Small intestine (tissue), 7 donors: ENCODE measurements around the gene RPGRIP1. TPM values are rescaled to one million over a fixed set of nuclear protein-coding genes. Genes with fewer than 3 reads are reported as not detected.
"Not testable (repeated sequence)": the region's sequence is repeated elsewhere in the genome, so short reads cannot be mapped to it uniquely, and the experiment has no call there.

Experiments used
- DNase-seq, 2 donors: peaks; one replicate each; pipeline versions ENCODE4 v3.0.0 to v3.0.0-alpha.2; 2013
- FAIRE-seq: peaks from 2 replicates; lab custom pipeline; 2012; peaks lifted over from hg19 to GRCh38; lab: Jason Lieb, UNC
- H3K27ac ChIP-seq, 3 donors: one replicate each; pipeline ENCODE4 v1.5.1; 2013; ENCODE audit warnings: low read length in 2 of 3, mild to moderate bottlenecking in 2 of 3, control low read depth in 1 of 3, inconsistent platforms in 1 of 3, low read depth in 1 of 3, moderate library complexity in 1 of 3
- H3K27me3 ChIP-seq, 3 donors: one replicate each; pipeline ENCODE4 v1.6.1; 2013; ENCODE audit warnings: low read length in 3 of 3, inconsistent platforms in 1 of 3; ENCODE audit not compliant: control insufficient read depth in 3 of 3, insufficient read depth in 3 of 3
- H3K36me3 ChIP-seq, 3 donors: one replicate each; pipeline ENCODE4 v1.6.1; 2013; ENCODE audit warnings: low read length in 3 of 3, inconsistent platforms in 1 of 3, low read depth in 1 of 3, mild to moderate bottlenecking in 1 of 3, moderate library complexity in 1 of 3; ENCODE audit not compliant: control insufficient read depth in 3 of 3, insufficient read depth in 2 of 3
- H3K4me1 ChIP-seq, 3 donors: one replicate each; pipeline ENCODE4 v1.6.1; 2013; ENCODE audit warnings: low read length in 2 of 3, inconsistent platforms in 1 of 3, low read depth in 1 of 3, mild to moderate bottlenecking in 1 of 3, moderate library complexity in 1 of 3; ENCODE audit not compliant: control insufficient read depth in 3 of 3, insufficient read depth in 2 of 3
- H3K4me3 ChIP-seq, 3 donors: one replicate each; pipeline ENCODE4 v1.5.1; 2013; ENCODE audit warnings: low read length in 3 of 3, control low read depth in 1 of 3, inconsistent platforms in 1 of 3, low read depth in 1 of 3, mild to moderate bottlenecking in 1 of 3, moderate library complexity in 1 of 3
- H3K9me3 ChIP-seq, 2 donors: one replicate each; pipeline ENCODE4 v1.6.1; 2013; ENCODE audit warnings: low read depth in 1 of 2, low read length in 1 of 2; ENCODE audit not compliant: control insufficient read depth in 2 of 2, insufficient read depth in 1 of 2
- WGBS, 3 donors: extraction: QIAGEN DNeasy Blood & Tissue Kit; methylation state at CpG; one replicate each; pipeline ENCODE4 v1.1.7; 2013; 5-methylcytosine and 5-hydroxymethylcytosine counted together
- polyA plus RNA-seq, 4 donors: library from polyadenylated mRNA; stranded (reverse) in 3 of 4; unstranded in 1 of 4; fragments of 200-250 nt in 3 of 4; fragments of 120-200 nt in 1 of 4; gene quantifications; one replicate each; pipeline versions ENCODE4 v1.2.1 to v1.2.3, GENCODE V29; 2013
- donor health status: healthy with polysubstance abuse.
- donor health status: control.
- donor health status: control.
- donor health status: Bipolar disorder and iron deficiency.
- donor health status: healthy.

RPGRIP1 gene
- polyA plus RNA-seq, 4 donors: 0.44 to 0.73 TPM; not detected in 2

DNA sequence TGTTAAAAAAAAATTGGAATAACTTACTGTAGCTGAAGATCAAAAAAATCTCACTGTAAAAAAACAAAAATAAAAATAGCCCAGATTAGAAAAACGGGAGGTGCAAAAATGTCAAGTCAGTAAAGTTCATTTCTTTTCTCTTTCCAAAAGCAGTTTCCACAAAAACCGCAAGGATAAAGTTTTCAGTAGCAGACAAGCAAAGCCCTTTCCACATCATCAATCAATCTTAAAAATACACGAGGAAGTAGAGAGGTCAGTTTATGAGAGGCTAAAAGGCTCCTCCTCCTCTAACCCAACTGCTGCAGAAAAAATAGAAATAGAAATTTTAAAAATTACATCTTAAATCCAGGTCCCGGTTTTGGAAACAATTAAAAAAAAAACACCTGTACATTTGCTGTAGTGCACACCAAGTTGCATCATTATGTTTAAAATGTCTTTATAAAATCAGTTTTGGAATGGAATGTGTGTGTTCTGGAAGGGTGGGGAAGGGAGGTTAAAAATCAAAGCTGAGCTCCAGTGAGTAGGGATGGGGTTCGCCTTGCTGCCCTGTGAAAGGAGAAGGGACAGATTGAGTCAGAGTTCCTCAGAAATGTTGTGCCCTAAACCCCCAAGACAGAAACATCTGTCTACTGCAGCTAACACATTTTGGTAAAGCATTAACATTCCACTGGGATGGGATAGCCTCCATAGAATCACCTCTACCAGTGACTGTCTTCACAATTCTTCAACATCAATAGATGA is 16.4 kb upstream of the RPGRIP1 start:
- 14 to 24% (median 16%) methylated on average over 5 of the region's 5 CpGs for WGBS, 3 donors
- no peak for DNase-seq
- H3K4me1 ChIP-seq: peaks cover 0 to 16% (median 3%) of the 10 kb centered on the region in 3 donors
- H3K4me3 ChIP-seq: no peak overlapping the region
- H3K27me3 ChIP-seq: no peaks in the 10 kb centered on the region
- peak overlapping the region in 1 of 3 donors; percentile 32 for H3K27ac ChIP-seq
- H3K36me3 ChIP-seq: peaks cover 7 to 37% (median 15%) of the 10 kb centered on the region in 3 donors
- no peak for FAIRE-seq
- H3K9me3 ChIP-seq: no peaks in the 10 kb centered on the region

DNA sequence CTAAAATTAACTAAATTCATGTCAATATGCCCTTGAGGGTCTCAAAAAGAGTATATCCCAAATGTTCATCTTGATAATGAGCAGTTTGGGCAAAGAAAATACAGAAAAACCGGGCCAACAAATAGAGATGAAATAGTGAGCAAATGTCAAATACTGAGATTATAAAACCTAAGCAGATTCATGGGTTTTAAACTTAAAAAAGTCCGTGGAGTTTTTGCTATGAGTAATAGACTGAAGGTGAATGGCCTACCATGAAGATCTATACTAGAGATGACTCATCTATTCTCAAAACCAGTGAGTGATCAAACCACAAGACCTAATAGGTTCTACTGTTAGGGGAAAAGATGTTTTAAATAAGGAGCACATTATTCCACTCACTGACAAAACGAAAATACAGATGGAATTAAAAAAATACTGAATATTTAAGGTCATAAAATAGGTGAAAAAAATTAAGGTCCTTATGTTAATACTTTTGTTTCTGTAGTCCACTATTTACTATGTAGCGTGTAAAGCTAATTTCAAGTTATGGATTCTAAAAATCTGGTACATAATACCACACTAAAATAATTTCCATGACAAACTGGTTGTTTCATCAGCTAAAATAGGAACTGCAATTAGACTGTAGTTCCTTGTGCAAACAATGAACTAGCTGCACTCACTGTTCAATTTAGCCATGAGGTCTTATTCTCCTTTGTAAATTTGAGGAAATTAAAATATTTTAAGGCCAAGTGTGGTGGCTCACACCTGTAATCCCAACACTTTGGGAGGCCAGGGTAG is 15.7 kb upstream of the RPGRIP1 start:
- H3K4me3 ChIP-seq: no peak overlapping the region
- no peaks in the 10 kb centered on the region for H3K9me3 ChIP-seq
- DNase-seq: peak in 1 of 2 donors; percentile 39
- peaks cover 7 to 37% (median 8%) of the 10 kb centered on the region in 3 donors for H3K36me3 ChIP-seq
- H3K4me1 ChIP-seq: peaks cover 0 to 16% (median 3%) of the 10 kb centered on the region in 3 donors
- WGBS, 3 donors: 27 to 37% (median 30%) methylated on average over 4 of the region's 4 CpGs
- no peak for FAIRE-seq
- H3K27ac ChIP-seq: peak overlapping the region in 1 of 3 donors; percentile 40
- H3K27me3 ChIP-seq: no peaks in the 10 kb centered on the region

DNA sequence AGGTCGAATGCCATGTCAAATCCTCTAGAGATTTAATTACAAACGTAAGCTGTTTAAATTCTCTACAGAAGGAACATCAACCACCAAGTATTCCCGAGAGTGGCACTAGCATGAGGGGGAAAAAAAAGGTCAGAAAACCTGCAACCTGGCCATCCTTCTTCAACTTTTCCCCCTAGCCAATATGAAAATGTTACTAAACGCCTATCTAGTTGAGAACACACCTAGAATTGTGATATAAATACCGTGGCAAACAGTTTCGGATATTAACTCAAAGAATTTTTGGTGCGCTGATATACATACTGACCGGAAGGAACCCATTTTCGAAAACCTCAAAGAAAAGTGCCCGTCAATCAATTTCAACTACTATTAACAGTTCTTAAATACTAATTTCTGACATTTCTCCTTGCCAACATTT is 12.4 kb upstream of the RPGRIP1 start:
- H3K36me3 ChIP-seq: peaks cover 2 to 21% (median 5%) of the 10 kb centered on the region in 3 donors
- WGBS, 3 donors: 1 to 2% (median 1%) methylated on average over 10 of the region's 10 CpGs
- H3K9me3 ChIP-seq: no peaks in the 10 kb centered on the region
- peak overlapping the region; percentile 11 to 54 (median 24) for H3K27ac ChIP-seq
- peaks cover 0 to 19% (median 6%) of the 10 kb centered on the region in 3 donors for H3K4me1 ChIP-seq
- H3K4me3 ChIP-seq: peak overlapping the region in 2 of 3 donors; percentile 83 to 96
- no peak for FAIRE-seq
- H3K27me3 ChIP-seq: no peaks in the 10 kb centered on the region
- peak in 1 of 2 donors; percentile 32 for DNase-seq

GRCh38 chr14:21267886-21268616 is 11.8 kb upstream of the RPGRIP1 start:
- H3K27me3 ChIP-seq: no peaks in the 10 kb centered on the region
- peak overlapping the region in 2 of 3 donors; percentile 96 to 97 for H3K27ac ChIP-seq
- no peak for FAIRE-seq
- no peaks in the 10 kb centered on the region for H3K9me3 ChIP-seq
- peaks cover 0 to 19% (median 1%) of the 10 kb centered on the region in 3 donors for H3K36me3 ChIP-seq
- H3K4me1 ChIP-seq: peaks cover 0 to 17% (median 5%) of the 10 kb centered on the region in 3 donors
- H3K4me3 ChIP-seq: peak overlapping the region; percentile 83 to 97 (median 96)
- WGBS, 3 donors: 0 to 1% (median 1%) methylated on average over 16 of the region's 16 CpGs
- peak; percentile 31 to 58 for DNase-seq

DNA sequence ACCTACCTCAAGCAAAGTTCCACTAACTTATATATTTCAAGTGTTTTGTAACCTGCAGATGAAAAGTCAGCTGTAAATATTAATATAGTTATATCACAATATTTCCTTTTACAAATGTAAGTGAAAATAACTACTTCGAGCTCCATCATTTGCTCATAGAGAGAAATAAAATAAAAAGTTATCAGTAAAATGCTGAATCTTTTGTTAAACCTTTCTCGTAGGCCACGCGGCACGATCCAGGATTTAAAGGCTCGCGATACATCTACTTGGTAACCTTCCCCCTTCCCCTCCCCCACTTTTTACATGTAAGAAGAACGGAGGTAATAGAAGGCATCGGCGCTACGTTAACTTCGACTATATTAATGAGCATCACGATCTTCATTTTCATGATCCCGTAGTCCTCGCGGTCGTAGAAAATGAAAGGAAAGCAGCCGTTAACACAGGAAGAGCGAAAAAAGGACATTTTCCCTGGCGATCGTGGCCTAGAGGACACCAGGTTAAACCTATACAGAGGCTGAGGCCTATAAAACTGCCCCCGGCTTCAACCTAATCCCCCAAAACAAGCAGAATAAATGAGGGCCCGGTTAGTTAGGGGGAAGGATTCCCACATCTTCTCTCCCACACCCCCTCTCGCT is 11.1 kb upstream of the RPGRIP1 start:
- H3K4me1 ChIP-seq: peaks cover 0 to 11% (median 5%) of the 10 kb centered on the region in 3 donors

GRCh38 chr14:21269252-21270046 is 10.4 kb upstream of the RPGRIP1 start, which contains the start of gene HNRNPC:
Gene HNRNPC, minus strand, starts transcription at chr14:21269442. Its CDS starts 35,249 bp downstream, at chr14:21234193.
- Histone ChIP-seq H3K27ac (peak within 1 kb of the TSS; percentile 89 to 97 (median 96)), H3K4me1 (peaks cover 0 to 10% (median 5%) of the 10 kb centered on the region in 3 donors), H3K9me3 (no peaks in the 10 kb centered on the region), H3K36me3 (peaks cover 0 to 16% (median 0%) of the 10 kb centered on the region in 3 donors), H3K27me3 (no peaks in the 10 kb centered on the region), H3K4me3 (peak within 1 kb of the TSS; percentile 83 to 97 (median 96))
- peak; percentile 100 for DNase-seq
- 0% methylated on average over 47 to 49 of the region's 49 CpGs for WGBS, 3 donors
- FAIRE-seq: peak; percentile 81

More for the DNA sequence above, 11.1 kb upstream of the RPGRIP1 start:
- 0 to 1% (median 0%) methylated on average over 23 to 24 of the region's 24 CpGs for WGBS, 3 donors
- peak overlapping the region; percentile 83 to 97 (median 96) for H3K4me3 ChIP-seq
- no peaks in the 10 kb centered on the region for H3K27me3 ChIP-seq
- DNase-seq (peak; percentile 51 to 75), FAIRE-seq (no peak)
- peak overlapping the region; percentile 89 to 97 (median 96) for H3K27ac ChIP-seq
- H3K36me3 ChIP-seq: peaks cover 0 to 16% (median 0%) of the 10 kb centered on the region in 3 donors
- H3K9me3 ChIP-seq: no peaks in the 10 kb centered on the region

GRCh38 chr14:21272661-21273060 is 7.2 kb upstream of the RPGRIP1 start:
- FAIRE-seq: not testable (repeated sequence)

More at GRCh38 chr14:21272661-21273060, 7.2 kb upstream of the RPGRIP1 start:
- not testable (repeated sequence) for H3K4me1 ChIP-seq, H3K4me3 ChIP-seq, DNase-seq, H3K27ac ChIP-seq, H3K27me3 ChIP-seq, H3K9me3 ChIP-seq, H3K36me3 ChIP-seq
- WGBS, 3 donors: 92 to 97% (median 94%) methylated on average over 17 of the region's 17 CpGs
